K562 (cell line): ENCODE measurements around the gene WDR72. TPM values are rescaled to one million over a fixed set of nuclear protein-coding genes. Genes with fewer than 3 reads are reported as not detected.

ENCODE experiments used
- ATAC-seq: fragments of 200-7000 bp; cut with Tn5 transposase; 3 replicates; pipeline ENCODE4 v1.9.1; 2020; ENCODE audit warnings: moderate library complexity
- BruUV-seq: library from RNA; stranded (reverse); fragments of 400-500 nt; replicated peaks from 2 replicates; lab custom pipeline; 2021; lab: Mats Ljungman, UMichigan
- CTCF ChIA-PET: fragments of 300-600 bp; formaldehyde crosslinking; extraction: SDS; loops from one replicate; lab custom pipeline; 2021; ENCODE audit warnings: low intra/inter-chr PET ratio; lab: Yijun Ruan, JAX
- POLR2A ChIA-PET: fragments of 300-600, 350-650 bp; sonication (Branson Sonifier 250); formaldehyde crosslinking; extraction: SDS; loops from one replicate; lab custom pipeline; 2021; ENCODE audit warnings: antibody characterized with exemption, inconsistent platforms; lab: Yijun Ruan, JAX
- DNase-seq, 4 experiments: peaks; one replicate each; pipeline versions ENCODE4 v3.0.0 to v3.0.0-alpha.2; 2011 to 2018; ENCODE audit warnings: low spot score in 3 of 4, mixed read lengths in 3 of 4; ENCODE audit errors: extremely low read depth in 1 of 4
- FAIRE-seq: peaks from 2 replicates; lab custom pipeline; 2011; peaks lifted over from hg19 to GRCh38; lab: Jason Lieb, UNC
- H2AFZ ChIP-seq: 2 replicates; pipeline ENCODE4 v1.6.0; 2011; ENCODE audit warnings: low read depth, low read length, control low read depth, inconsistent platforms
- H3K27ac ChIP-seq: fragments of 200-600 bp; 3 replicates; pipeline ENCODE4 v1.8.0; 2011; ENCODE audit warnings: low read depth, mild to moderate bottlenecking, control low read depth, inconsistent platforms, low read length, moderate library complexity, mixed read lengths; ENCODE audit errors: extremely low read depth
- H3K27me3 ChIP-seq, 2 experiments: fragments of 300-600 bp in 1 of 2; 2 replicates in 1 of 2; 3 replicates in 1 of 2; pipeline versions ENCODE4 v1.6.0 to v1.8.0; 2011; ENCODE audit warnings: inconsistent platforms in 2 of 2, low read length in 2 of 2, mild to moderate bottlenecking in 1 of 2, mixed read lengths in 1 of 2, moderate library complexity in 1 of 2; ENCODE audit not compliant: control insufficient read depth in 2 of 2, insufficient read depth in 2 of 2
- H3K36me3 ChIP-seq: fragments of 300-600 bp; 3 replicates; pipeline ENCODE4 v1.8.0; 2011; ENCODE audit warnings: mild to moderate bottlenecking, low read length, inconsistent platforms; ENCODE audit not compliant: control insufficient read depth, insufficient read depth
- H3K4me1 ChIP-seq, 2 experiments: fragments of 200-600 bp in 1 of 2; replicated peaks in 1 of 2; 2 replicates in 1 of 2; 3 replicates in 1 of 2; pipeline versions ENCODE4 v1.5.1 to v1.8.0; 2011; ENCODE audit warnings: inconsistent platforms in 2 of 2, low read length in 2 of 2, mild to moderate bottlenecking in 1 of 2, mixed read lengths in 1 of 2, moderate library complexity in 1 of 2; ENCODE audit not compliant: control insufficient read depth in 2 of 2, insufficient read depth in 2 of 2
- H3K4me2 ChIP-seq: 2 replicates; pipeline ENCODE4 v1.6.1; 2011; ENCODE audit warnings: low read length, control low read depth, inconsistent platforms, mixed read lengths; ENCODE audit not compliant: insufficient read depth
- H3K4me3 ChIP-seq: fragments of 200-600 bp; sonication (generic), shearing (Covaris generic); 2 replicates; pipeline ENCODE4 v1.5.1; 2016; ENCODE audit warnings: control low read depth, inconsistent platforms
- H3K79me2 ChIP-seq: fragments of 200-600 bp; 3 replicates; pipeline ENCODE4 v1.8.0; 2011; ENCODE audit warnings: low read length, inconsistent platforms; ENCODE audit not compliant: control insufficient read depth, insufficient read depth
- H3K9ac ChIP-seq, 2 experiments: 2 replicates each; pipeline versions ENCODE4 v1.6.0 to v1.6.1; 2011; ENCODE audit warnings: low read depth in 2 of 2, low read length in 2 of 2, control low read depth in 1 of 2, inconsistent platforms in 1 of 2, mild to moderate bottlenecking in 1 of 2, mixed read lengths in 1 of 2; ENCODE audit not compliant: insufficient read depth in 1 of 2
- H3K9me1 ChIP-seq: one replicate; pipeline ENCODE4 v1.6.0; 2011; ENCODE audit warnings: inconsistent platforms, mild to moderate bottlenecking, low read length, moderate library complexity; ENCODE audit not compliant: control insufficient read depth, insufficient read depth
- H3K9me3 ChIP-seq: replicated peaks from 2 replicates; pipeline ENCODE4 v1.5.1; 2011; ENCODE audit warnings: low read depth, low read length, inconsistent platforms; ENCODE audit not compliant: control insufficient read depth, insufficient read depth
- H4K20me1 ChIP-seq: replicated peaks from 2 replicates; pipeline ENCODE4 v1.6.1; 2011; ENCODE audit warnings: low read length, inconsistent platforms, mixed read lengths; ENCODE audit not compliant: control insufficient read depth, insufficient read depth
- EGR1 ChIP-seq: fragments of 450-650 bp; conservative IDR thresholded peaks from 2 replicates; pipeline ENCODE4 v1.6.1; 2017; ENCODE audit warnings: mild to moderate bottlenecking
- KDM4B ChIP-seq, 2 experiments: fragments of 450-650 bp in 1 of 2; sonication (generic) in 1 of 2; IDR thresholded peaks; 2 replicates each; pipeline ENCODE4 v1.6.1; 2016 to 2017; ENCODE audit warnings: borderline replicate concordance in 2 of 2, antibody characterized with exemption in 1 of 2, low read depth in 1 of 2, mild to moderate bottlenecking in 1 of 2
- KDM5B ChIP-seq: fragments of 200-600 bp; sonication (generic); IDR thresholded peaks from 2 replicates; pipeline ENCODE4 v1.6.1; 2012; ENCODE audit warnings: low read depth, mild to moderate bottlenecking, moderate library complexity, low read length, control low read depth, inconsistent platforms; ENCODE audit not compliant: insufficient replicate concordance
- LCOR ChIP-seq: sonication (generic); formaldehyde crosslinking; IDR thresholded peaks from 2 replicates; pipeline ENCODE4 v1.8.0; 2022; ENCODE audit warnings: mild to moderate bottlenecking, missing genetic modification reagents
- ZFX ChIP-seq: sonication (generic); formaldehyde crosslinking; IDR thresholded peaks from 2 replicates; pipeline ENCODE4 v1.8.0; 2022; ENCODE audit warnings: mild to moderate bottlenecking, missing genetic modification reagents, moderate library complexity
- ZNF133 ChIP-seq: fragments of 250-450 bp; sonication (Bioruptor Pico); IDR thresholded peaks from 2 replicates; pipeline ENCODE4 v1.4.0; 2020; ENCODE audit warnings: mild to moderate bottlenecking
- ZNF324 ChIP-seq: fragments of 250-450 bp; sonication (Bioruptor Pico); IDR thresholded peaks from 2 replicates; pipeline ENCODE4 v1.4.0; 2020; ENCODE audit warnings: mild to moderate bottlenecking
- WGBS: fragments of 100-300 bp; shearing (Covaris generic); methylation state at CpG from one replicate; pipeline ENCODE4 v1.1.6; 2016; ENCODE audit warnings: low coverage, mixed read lengths; ENCODE audit not compliant: insufficient coverage; ENCODE audit errors: missing lambda C conversion rate; 5-methylcytosine and 5-hydroxymethylcytosine counted together
- in situ Hi-C: fragments of 300-500 bp; cut with MboI; formaldehyde crosslinking; loops from 4 replicates; pipeline ENCODE4 v1.15.0; 2018; ENCODE audit warnings: inconsistent platforms, mixed read lengths
- intact Hi-C: fragments of 100-400 bp; cut with micrococcal nuclease; formaldehyde crosslinking; loops from 2 replicates; pipeline ENCODE4 v1.14.2; 2022
- polyA plus RNA-seq, 8 experiments: library from polyadenylated mRNA; depleted of rRNA in 4 of 8; stranded (reverse) in 5 of 8; unstranded in 3 of 8; fragments of >200 nt; fragmentation: Nextera tagmentation in 2 of 8; fragmentation: Illumina TruSeq in 1 of 8; extraction: Ambion mirVana in 2 of 8; extraction: Trizol in 1 of 8; gene quantifications; 2 replicates each; pipeline versions ENCODE4 v1.2.1 to v1.2.3, GENCODE V29; 2011 to 2014; ENCODE audit warnings: inconsistent platforms in 1 of 8, missing spikeins in 1 of 8
- total RNA-seq, 7 experiments: library from RNA; depleted of rRNA in 6 of 7; stranded (reverse); fragments of >200 nt in 6 of 7; fragmentation: Illumina TruSeq in 2 of 7; extraction: Trizol in 2 of 7; gene quantifications; 2 replicates each; pipeline versions ENCODE4 v1.2.1 to v1.2.3, GENCODE V29; 2011 to 2021; ENCODE audit warnings: low replicate concordance in 1 of 7
- TF ChIP-seq, protein P1 (sequence below): fragments of 450-650 bp; IDR thresholded peaks from 2 replicates; pipeline ENCODE4 v1.7.0; 2016; ENCODE audit warnings: borderline replicate concordance

The WDR72 gene
- total and polyA plus RNA-seq, 9 of the 15 experiments (the other 6 are each of a cell fraction or from before 2014, with no cell fraction given): 0.01 TPM; not detected in 8

DNA sequence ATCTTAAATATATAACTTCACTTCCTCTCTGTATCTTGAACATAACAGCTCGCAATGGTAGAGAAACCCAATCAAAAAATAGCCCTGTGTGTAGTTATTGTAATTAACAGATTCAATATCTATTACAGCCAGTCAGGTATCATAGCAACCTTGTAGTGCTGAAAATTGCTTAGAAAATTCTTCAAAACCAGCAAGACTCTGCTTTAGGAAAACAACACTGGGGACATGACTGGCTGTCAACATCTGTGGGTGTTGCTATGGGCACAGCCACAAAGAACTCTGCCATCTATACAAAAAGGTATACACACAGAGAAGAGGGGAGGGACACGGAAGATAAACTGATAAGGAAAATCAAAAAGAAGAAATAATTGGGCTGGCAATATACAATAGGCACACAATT, 101.2 kb downstream of the WDR72 start (continued):
- TF ChIP-seq, protein P1, sequence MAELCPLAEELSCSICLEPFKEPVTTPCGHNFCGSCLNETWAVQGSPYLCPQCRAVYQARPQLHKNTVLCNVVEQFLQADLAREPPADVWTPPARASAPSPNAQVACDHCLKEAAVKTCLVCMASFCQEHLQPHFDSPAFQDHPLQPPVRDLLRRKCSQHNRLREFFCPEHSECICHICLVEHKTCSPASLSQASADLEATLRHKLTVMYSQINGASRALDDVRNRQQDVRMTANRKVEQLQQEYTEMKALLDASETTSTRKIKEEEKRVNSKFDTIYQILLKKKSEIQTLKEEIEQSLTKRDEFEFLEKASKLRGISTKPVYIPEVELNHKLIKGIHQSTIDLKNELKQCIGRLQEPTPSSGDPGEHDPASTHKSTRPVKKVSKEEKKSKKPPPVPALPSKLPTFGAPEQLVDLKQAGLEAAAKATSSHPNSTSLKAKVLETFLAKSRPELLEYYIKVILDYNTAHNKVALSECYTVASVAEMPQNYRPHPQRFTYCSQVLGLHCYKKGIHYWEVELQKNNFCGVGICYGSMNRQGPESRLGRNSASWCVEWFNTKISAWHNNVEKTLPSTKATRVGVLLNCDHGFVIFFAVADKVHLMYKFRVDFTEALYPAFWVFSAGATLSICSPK: no peak
- TF ChIP-seq KDM4B (IDR thresholded peaks at IDR 0.05; ENCODE audit: borderline replicate concordance in 2 of 2, low read depth in 1 of 2) (no peak), ZNF133 (CRISPR knock-in tag) (no peak), ZFX (CRISPR knock-in tag) (no peak), LCOR (no peak), KDM5B (no peak), EGR1 (no peak)

DNA sequence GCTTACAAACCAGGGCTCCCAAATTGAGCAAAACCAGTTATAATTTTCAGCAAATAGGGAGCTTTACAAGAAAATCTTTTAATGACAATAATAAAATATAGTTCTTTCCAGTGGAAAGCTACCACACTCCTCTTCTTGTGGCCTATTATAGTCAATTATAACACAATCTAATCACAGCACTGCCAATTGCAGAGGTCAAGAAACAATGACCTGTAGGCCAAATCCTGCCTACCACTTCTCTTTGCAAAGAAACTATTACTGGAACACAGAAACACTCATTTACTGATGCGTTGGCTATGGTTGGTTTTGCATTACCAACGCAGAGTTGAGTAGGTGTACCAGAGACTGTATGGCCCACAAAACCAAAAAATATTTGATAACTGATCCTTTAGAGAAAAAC, 110.5 kb downstream of the WDR72 start:
- no peaks in the 10 kb centered on the region; the same call in 1 of the 2 replicates for H3K9me3 ChIP-seq
- no peaks in the 10 kb centered on the region for H3K36me3 ChIP-seq
- no TSS peak for BruUV-seq
- DNase-seq: no peak
- H2AFZ ChIP-seq: no peak overlapping the region
- intact Hi-C loops: no loop called here
- H3K4me3 ChIP-seq: no peak overlapping the region
- 0% methylated on average over 2 of the region's 2 CpGs for whole genome bisulfite sequencing
- no peak for TF ChIP-seq ZNF324
- ChIA-PET CTCF (no interaction called here), POLR2A (no interaction called here)
- no peak for ATAC-seq
- H3K27ac ChIP-seq: no peak overlapping the region
- no peaks in the 10 kb centered on the region for H3K79me2 ChIP-seq
- no peaks in the 10 kb centered on the region for H3K27me3 ChIP-seq
- no peaks in the 10 kb centered on the region for H3K9me1 ChIP-seq
- H3K4me1 ChIP-seq: no peaks in the 10 kb centered on the region
- H3K4me2 ChIP-seq: no peak overlapping the region
- H3K9ac ChIP-seq: no peak overlapping the region
- no peaks in the 10 kb centered on the region for H4K20me1 ChIP-seq
- in situ Hi-C loops: no loop called here
- no peak for FAIRE-seq
